DND-41 (cell line): ENCODE data around the gene SLC4A11.

Experiments
- ATAC-seq: fragments of 200-7000 bp; cut with Tn5 transposase; 3 replicates; pipeline ENCODE4 v1.9.1; 2021; ENCODE audit warnings: low read depth; ENCODE audit not compliant: insufficient read depth
- DNase-seq: peaks from one replicate; pipeline ENCODE4 v3.0.0-alpha.2; 2020
- H2AFZ ChIP-seq: 2 replicates; pipeline ENCODE4 v1.6.0; 2012; ENCODE audit warnings: low read depth, low read length
- H3K27ac ChIP-seq: 2 replicates; pipeline ENCODE4 v1.5.1; 2012; ENCODE audit warnings: low read length, inconsistent platforms
- H3K27me3 ChIP-seq: fragments of 200-600 bp; sonication (generic); 2 replicates; pipeline ENCODE4 v1.6.0; 2012; ENCODE audit warnings: low read length, mild to moderate bottlenecking, inconsistent platforms; ENCODE audit not compliant: insufficient read depth, poor library complexity
- H3K36me3 ChIP-seq: 2 replicates; pipeline ENCODE4 v1.5.1; 2012; ENCODE audit warnings: low read length, inconsistent platforms; ENCODE audit not compliant: insufficient read depth
- H3K4me1 ChIP-seq: 2 replicates; pipeline ENCODE4 v1.5.1; 2012; ENCODE audit warnings: mild to moderate bottlenecking, low read length; ENCODE audit not compliant: insufficient read depth
- H3K4me2 ChIP-seq: 2 replicates; pipeline ENCODE4 v1.6.0; 2012; ENCODE audit warnings: mild to moderate bottlenecking, moderate library complexity, low read length, inconsistent platforms; ENCODE audit not compliant: insufficient read depth
- H3K4me3 ChIP-seq, 2 experiments: fragments of 200-600 bp in 1 of 2; shearing (Covaris generic) in 1 of 2; 2 replicates each; pipeline ENCODE4 v1.5.1; 2012 to 2016; ENCODE audit warnings: inconsistent platforms in 2 of 2, low read length in 2 of 2, mild to moderate bottlenecking in 2 of 2, low read depth in 1 of 2, moderate library complexity in 1 of 2
- H3K79me2 ChIP-seq: 2 replicates; pipeline ENCODE4 v1.6.0; 2012; ENCODE audit warnings: low read length, inconsistent platforms; ENCODE audit not compliant: insufficient read depth
- H3K9ac ChIP-seq: 2 replicates; pipeline ENCODE4 v1.6.0; 2012; ENCODE audit warnings: low read depth, mild to moderate bottlenecking, inconsistent platforms, low read length, moderate library complexity
- H3K9me3 ChIP-seq: 2 replicates; pipeline ENCODE4 v1.5.1; 2012; ENCODE audit warnings: low read length, moderate library complexity, mild to moderate bottlenecking, inconsistent platforms; ENCODE audit not compliant: insufficient read depth, severe bottlenecking
- H4K20me1 ChIP-seq: 2 replicates; pipeline ENCODE4 v1.6.0; 2012; ENCODE audit warnings: low read length; ENCODE audit not compliant: insufficient read depth
- EZH2 ChIP-seq: IDR thresholded peaks from 3 replicates; pipeline ENCODE4 v1.6.1; 2012; ENCODE audit warnings: borderline replicate concordance, low read depth, mild to moderate bottlenecking, moderate library complexity, low read length, inconsistent platforms; ENCODE audit not compliant: severe bottlenecking
- TF ChIP-seq, protein P1 (sequence below): IDR thresholded peaks from 2 replicates; pipeline ENCODE4 v1.5.1; 2012; ENCODE audit warnings: borderline replicate concordance, low read length, moderate library complexity, mild to moderate bottlenecking; ENCODE audit not compliant: poor library complexity, severe bottlenecking; ENCODE audit errors: extremely low read depth

Gene SLC4A11

DNA sequence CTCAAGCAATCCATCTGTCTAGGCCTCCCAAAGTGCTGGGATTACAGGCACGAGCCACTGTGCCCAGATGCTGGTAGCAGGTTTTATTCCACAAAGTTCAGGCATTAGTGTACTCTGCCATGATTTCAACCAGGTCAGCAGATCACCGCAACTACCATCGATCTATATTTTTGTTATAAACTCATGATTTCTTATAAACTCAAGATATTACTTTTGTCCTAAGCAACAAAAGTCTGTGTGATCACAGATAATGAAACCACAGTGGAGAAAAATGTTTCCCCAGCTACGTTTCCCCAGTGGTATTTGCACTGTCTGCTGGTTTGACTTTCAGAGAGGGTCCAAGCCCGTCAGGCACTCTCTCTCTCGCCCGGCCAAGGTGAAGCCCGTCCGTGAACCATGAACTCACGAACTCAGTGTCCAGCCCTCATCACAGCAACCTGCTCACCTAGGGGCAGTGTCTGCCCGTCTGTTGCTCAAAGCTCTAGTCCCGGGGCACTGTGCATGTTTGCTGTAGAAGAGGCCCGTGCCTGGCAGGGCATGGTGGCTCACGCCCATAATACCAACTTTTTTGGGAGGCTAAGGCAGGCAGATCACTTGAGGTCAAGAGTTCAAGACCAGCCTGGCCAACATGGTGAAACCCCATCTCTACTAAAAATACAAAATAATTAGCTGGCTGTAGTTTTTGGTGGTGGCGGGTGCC, 7.0 kb downstream of the SLC4A11 start:
- Histone ChIP-seq H3K79me2 (no peaks in the 10 kb centered on the region), H3K36me3 (no peaks in the 10 kb centered on the region), H3K9me3 (no peaks in the 10 kb centered on the region), H3K4me2 (no peak overlapping the region), H3K27me3 (peaks cover 2% of the 10 kb centered on the region), H3K27ac (no peak overlapping the region), H4K20me1 (0 out of 2 replicates have a peak, but pooled peaks cover 3% of the 10 kb centered on the region), H2AFZ (no peak overlapping the region), H3K4me1 (no peaks in the 10 kb centered on the region), H3K9ac (no peak overlapping the region), H3K4me3 (no peak overlapping the region)
- ATAC-seq (no peak), DNase-seq (no peak)
- TF ChIP-seq EZH2: no peak
- TF ChIP-seq, protein P1, sequence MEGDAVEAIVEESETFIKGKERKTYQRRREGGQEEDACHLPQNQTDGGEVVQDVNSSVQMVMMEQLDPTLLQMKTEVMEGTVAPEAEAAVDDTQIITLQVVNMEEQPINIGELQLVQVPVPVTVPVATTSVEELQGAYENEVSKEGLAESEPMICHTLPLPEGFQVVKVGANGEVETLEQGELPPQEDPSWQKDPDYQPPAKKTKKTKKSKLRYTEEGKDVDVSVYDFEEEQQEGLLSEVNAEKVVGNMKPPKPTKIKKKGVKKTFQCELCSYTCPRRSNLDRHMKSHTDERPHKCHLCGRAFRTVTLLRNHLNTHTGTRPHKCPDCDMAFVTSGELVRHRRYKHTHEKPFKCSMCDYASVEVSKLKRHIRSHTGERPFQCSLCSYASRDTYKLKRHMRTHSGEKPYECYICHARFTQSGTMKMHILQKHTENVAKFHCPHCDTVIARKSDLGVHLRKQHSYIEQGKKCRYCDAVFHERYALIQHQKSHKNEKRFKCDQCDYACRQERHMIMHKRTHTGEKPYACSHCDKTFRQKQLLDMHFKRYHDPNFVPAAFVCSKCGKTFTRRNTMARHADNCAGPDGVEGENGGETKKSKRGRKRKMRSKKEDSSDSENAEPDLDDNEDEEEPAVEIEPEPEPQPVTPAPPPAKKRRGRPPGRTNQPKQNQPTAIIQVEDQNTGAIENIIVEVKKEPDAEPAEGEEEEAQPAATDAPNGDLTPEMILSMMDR: no peak

- no peak overlapping the region for H3K4me3 ChIP-seq
- no peaks in the 10 kb centered on the region for H3K4me1 ChIP-seq
- TF ChIP-seq EZH2: no peak
- TF ChIP-seq, protein P1: no peak
- no peaks in the 10 kb centered on the region for H3K9me3 ChIP-seq
- DNase-seq (no peak), ATAC-seq (no peak)
- H3K36me3 ChIP-seq: no peaks in the 10 kb centered on the region
- H3K4me2 ChIP-seq: no peak overlapping the region
- H2AFZ ChIP-seq: no peak overlapping the region
- H3K27ac ChIP-seq: no peak overlapping the region
- no peaks in the 10 kb centered on the region for H3K79me2 ChIP-seq
- 0 out of 2 replicates have a peak, but pooled peaks cover 3% of the 10 kb centered on the region for H4K20me1 ChIP-seq
- H3K9ac ChIP-seq: no peak overlapping the region
- H3K27me3 ChIP-seq: peaks cover 2% of the 10 kb centered on the region
Measured at GRCh38 chr20:3231116-3231515, 7.9 kb downstream of the SLC4A11 start.

DNA sequence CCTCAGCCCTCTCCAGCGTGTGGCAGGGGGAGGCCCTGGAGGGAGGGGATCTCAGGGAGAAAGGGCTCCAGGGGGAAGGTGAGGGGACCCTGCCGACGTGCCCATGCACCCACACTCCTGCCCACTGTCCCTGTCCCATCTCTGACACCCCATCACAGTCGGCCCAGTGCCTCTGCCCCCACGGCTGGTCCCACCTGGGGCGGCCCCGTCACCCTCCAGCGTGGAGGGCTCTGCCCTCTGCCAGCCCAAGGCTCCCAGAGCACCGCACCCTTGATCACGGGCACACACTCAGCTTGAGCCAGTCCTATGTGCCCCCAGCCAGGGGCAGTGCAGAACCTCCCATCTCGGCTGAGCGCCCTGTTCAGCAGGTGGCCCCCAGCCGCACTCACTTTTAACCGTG, 9.2 kb downstream of the SLC4A11 start:
- Histone ChIP-seq H3K4me1 (no peaks in the 10 kb centered on the region), H3K4me3 (no peak overlapping the region), H3K9ac (no peak overlapping the region), H4K20me1 (no peaks in the 10 kb centered on the region), H3K27me3 (no peaks in the 10 kb centered on the region), H3K36me3 (no peaks in the 10 kb centered on the region), H3K27ac (no peak overlapping the region), H3K79me2 (no peaks in the 10 kb centered on the region), H3K9me3 (no peaks in the 10 kb centered on the region), H2AFZ (no peak overlapping the region), H3K4me2 (no peak overlapping the region)
- DNase-seq (no peak), ATAC-seq (no peak)
- TF ChIP-seq EZH2: no peak
- TF ChIP-seq, protein P1: no peak

DNA sequence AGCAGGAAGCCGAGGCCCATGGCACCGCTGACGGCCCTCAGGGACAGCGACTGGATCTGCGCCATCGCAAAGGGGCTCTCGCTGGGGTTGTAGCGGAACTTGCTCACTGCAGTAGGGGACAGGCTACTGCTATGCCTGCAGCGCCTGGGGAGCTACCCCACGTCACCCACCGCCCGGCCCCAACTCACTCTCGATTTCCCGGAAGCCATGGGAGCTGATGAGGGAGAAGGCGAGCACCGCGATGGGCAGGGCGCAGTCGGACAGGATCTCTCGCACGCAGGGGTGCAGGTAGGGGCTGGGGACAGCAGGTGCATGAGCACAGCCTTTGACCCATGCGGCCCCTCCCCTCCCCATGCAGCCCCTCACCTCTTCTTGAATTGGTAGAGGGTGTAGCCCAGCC, 9.8 kb downstream of the SLC4A11 start:
- ATAC-seq: no peak
- H3K9me3 ChIP-seq: no peaks in the 10 kb centered on the region
- DNase-seq: no peak
- TF ChIP-seq EZH2: no peak
- H3K27ac ChIP-seq: no peak overlapping the region
- H3K4me2 ChIP-seq: no peak overlapping the region
- no peak overlapping the region for H2AFZ ChIP-seq
- H3K9ac ChIP-seq: no peak overlapping the region
- H3K4me3 ChIP-seq: no peak overlapping the region
- no peaks in the 10 kb centered on the region; the same call in 1 of the 2 replicates for H3K36me3 ChIP-seq
- H4K20me1 ChIP-seq: no peaks in the 10 kb centered on the region
- no peaks in the 10 kb centered on the region for H3K79me2 ChIP-seq
- no peaks in the 10 kb centered on the region for H3K27me3 ChIP-seq
- no peaks in the 10 kb centered on the region for H3K4me1 ChIP-seq
